ENCODE measurements around the gene MRPS2.
"Not testable (repeated sequence)": the region's sequence is repeated elsewhere in the genome, so short reads cannot be mapped to it uniquely, and the experiment has no call there.

Gene MRPS2

DNA sequence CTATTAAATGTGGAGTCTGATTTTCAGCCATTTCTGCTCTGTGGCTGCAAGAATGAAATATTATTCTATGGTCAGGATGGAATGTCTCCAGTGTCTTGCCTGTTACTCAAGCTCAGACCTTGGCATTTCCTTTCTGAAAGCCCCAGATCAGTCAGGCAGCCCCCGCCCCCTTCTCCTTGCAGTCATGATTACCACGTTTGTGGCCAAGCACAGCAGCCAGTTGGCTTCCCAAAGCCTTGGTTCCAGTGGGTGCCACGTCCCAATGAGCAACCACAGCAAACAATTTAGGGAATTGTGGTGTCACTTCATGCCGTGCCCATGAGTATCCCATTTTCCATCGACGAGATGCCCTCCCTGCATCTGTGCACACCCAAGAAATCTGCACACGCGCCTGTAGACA is 35.7 kb downstream of the MRPS2 start:
- Mint-ChIP-seq H3K27me3 (ENCODE audit: low read depth) (peaks cover 4% of the 10 kb centered on the region), H3K27ac (no peak overlapping the region), H3K4me3 (no peak overlapping the region), H3K9me3 (no peaks in the 10 kb centered on the region), H3K36me3 (ENCODE audit: low read depth) (no peaks in the 10 kb centered on the region), H3K4me1 (ENCODE audit: low read depth) (no peaks in the 10 kb centered on the region)
- DNase-seq (ENCODE audit: low spot score) = no peak

GRCh38 chr9:135543262-135543894 is 42.9 kb downstream of the MRPS2 start:
- H3K27ac Mint-ChIP-seq; H3K9me3 Mint-ChIP-seq; DNase-seq (ENCODE audit: low spot score); H3K27me3 Mint-ChIP-seq (ENCODE audit: low read depth); H3K4me3 Mint-ChIP-seq; H3K4me1 Mint-ChIP-seq (ENCODE audit: low read depth); H3K36me3 Mint-ChIP-seq (ENCODE audit: low read depth): not testable (repeated sequence)

DNA sequence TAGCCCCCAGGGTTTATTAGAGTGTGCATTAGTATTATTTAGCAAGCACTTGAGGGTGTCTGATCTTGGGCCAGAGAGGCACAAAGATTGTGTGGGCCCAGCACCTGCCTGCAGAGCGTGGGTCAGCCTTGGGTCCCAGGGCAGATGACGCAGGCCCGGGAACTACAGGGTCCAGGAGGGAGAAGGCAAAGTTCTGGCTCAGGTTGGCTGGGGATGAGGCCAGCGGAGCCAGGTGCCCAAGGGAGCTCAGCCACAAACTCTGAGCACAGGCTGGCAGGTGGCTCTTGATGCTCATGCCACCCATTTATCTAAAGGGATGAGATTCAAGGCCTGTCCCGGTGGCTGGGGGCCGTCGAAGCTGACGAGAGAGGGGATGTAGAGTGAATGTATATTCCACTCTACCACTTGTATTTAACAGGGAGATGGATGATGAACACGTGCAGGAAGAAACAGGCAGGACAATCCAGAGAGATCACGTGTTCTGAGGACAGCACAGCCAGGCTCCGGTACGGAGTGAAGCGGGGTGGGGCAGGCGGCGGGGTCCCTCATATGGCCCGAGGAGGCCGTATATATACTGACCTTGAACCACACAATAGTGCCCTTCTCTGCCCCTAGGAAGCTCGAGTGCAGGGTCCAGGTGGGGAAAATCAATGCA is 44.6 kb downstream of the MRPS2 start:
- no peak for DNase-seq (ENCODE audit: low spot score)
- Mint-ChIP-seq H3K9me3 (no peaks in the 10 kb centered on the region), H3K27ac (no peak overlapping the region), H3K27me3 (ENCODE audit: low read depth) (no peaks in the 10 kb centered on the region), H3K36me3 (ENCODE audit: low read depth) (no peaks in the 10 kb centered on the region), H3K4me1 (ENCODE audit: low read depth) (no peaks in the 10 kb centered on the region), H3K4me3 (no peak overlapping the region)

DNA sequence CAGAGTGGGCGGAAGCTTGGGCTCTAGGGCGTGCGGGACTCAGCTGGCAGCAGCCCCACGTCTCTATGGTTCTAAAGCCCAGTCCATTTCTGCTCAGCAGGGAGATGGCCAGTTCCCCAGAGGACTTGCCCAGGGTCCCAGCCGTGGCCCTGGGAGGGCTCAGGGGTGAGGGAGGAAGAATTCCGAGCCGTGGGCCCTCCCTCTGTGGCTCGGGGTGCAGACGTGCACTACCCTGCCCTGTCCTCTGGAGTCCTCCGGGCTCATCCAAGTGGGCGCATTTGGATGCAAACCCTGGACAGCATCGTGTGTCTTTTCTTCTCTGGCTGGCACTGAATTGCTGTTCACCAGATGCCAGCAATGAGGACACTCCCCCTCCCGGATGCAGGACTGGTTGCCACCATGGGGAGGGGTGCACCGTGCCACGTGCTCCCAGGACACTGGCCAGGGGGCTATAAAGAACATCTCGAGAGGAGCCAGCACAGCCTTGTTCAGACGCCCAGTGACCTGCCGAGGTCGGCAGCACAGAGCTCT is 45.2 kb downstream of the MRPS2 start, which contains the start of gene OBP2A:
OBP2A (plus strand) TSS at position 481 of the 531 bp plus-strand sequence. CDS start 55 bp downstream, outside the sequence.
- not testable (repeated sequence) for H3K36me3 Mint-ChIP-seq (ENCODE audit: low read depth); H3K4me3 Mint-ChIP-seq; H3K9me3 Mint-ChIP-seq; H3K27ac Mint-ChIP-seq; H3K4me1 Mint-ChIP-seq (ENCODE audit: low read depth); DNase-seq (ENCODE audit: low spot score); H3K27me3 Mint-ChIP-seq (ENCODE audit: low read depth)

DNA sequence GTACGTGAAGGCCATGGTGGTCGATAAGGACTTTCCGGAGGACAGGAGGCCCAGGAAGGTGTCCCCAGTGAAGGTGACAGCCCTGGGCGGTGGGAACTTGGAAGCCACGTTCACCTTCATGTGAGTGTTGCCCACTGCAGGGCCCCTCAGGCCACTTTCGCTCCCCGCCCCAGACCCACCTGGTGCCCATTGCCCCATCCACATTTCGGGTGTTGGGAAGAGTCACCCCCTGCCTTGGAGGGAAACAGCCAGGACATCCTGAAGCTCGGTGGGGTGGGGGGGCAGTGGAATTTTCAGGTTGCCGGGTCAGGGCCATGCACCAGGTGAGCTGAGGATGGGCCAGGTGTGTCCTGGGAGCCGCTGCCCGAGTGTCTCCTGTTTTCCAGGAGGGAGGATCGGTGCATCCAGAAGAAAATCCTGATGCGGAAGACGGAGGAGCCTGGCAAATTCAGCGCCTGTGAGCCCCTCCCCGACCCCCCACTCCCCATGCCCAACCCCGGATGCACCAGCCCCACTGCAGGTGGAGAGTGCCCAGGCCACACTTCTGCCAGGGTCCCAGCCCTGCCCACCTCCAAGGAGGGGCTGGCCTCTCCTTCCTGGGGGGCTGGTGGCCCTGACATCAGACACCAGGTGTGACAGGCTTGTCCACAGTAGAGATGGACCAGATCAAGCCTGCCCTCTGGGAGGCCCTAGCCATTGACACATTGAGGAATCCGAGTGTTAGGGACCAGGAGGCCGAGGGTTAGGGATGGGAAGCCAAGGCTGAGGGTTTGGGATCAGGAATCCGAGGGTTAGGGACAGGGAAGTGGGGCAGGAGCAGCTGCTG is 46.5 kb downstream of the MRPS2 start:
- H3K4me3 Mint-ChIP-seq; H3K36me3 Mint-ChIP-seq (ENCODE audit: low read depth); H3K9me3 Mint-ChIP-seq; DNase-seq (ENCODE audit: low spot score); H3K27me3 Mint-ChIP-seq (ENCODE audit: low read depth); H3K27ac Mint-ChIP-seq; H3K4me1 Mint-ChIP-seq (ENCODE audit: low read depth): not testable (repeated sequence)

DNA sequence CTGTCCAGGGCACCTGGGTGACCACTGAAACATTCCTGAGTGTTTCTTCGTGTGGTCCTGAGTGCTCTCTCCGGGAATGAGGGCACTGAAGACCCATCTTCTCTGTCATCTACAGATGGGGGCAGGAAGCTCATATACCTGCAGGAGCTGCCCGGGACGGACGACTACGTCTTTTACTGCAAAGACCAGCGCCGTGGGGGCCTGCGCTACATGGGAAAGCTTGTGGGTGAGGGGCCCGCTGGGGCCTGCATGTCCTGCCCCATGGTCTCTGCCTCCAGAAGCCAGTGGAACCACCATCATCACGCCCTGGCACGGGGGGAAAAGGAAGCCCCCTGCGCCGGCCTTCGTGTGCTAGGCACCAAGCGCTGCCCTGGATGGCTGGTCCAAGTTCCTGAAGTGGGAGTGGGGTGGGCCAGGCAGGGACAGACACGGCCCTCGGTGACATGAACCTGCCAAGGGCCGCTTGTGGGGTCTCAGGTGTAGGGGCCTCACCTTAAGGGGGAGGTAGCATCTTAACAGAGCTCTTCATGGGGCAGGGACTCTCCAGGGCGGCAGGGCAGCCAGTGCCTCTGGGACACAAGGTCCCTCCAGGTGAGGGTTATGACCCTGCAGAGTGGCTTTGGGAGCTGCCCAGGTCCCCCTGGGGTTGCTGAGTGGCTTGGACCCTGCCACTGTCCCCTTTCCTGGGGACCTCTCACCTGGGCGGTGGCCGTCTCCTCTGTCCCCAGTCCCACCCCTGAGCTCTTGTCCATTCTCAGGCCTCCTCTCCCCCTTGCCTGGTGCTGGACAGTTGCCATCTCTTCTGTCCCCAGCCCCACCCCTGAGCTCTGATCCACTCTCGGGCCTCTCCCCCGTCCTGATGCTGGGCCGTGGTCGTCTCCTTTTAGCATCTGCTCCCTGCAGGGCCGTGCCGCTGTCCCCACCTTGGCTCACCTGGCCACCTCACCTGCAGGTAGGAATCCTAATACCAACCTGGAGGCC is 47.6 kb downstream of the MRPS2 start:
- Mint-ChIP-seq H3K9me3 (no peaks in the 10 kb centered on the region), H3K36me3 (ENCODE audit: low read depth) (no peaks in the 10 kb centered on the region), H3K4me1 (ENCODE audit: low read depth) (no peaks in the 10 kb centered on the region), H3K27ac (no peak overlapping the region), H3K4me3 (no peak overlapping the region), H3K27me3 (ENCODE audit: low read depth) (no peaks in the 10 kb centered on the region)
- DNase-seq (ENCODE audit: low spot score) = no peak

DNA sequence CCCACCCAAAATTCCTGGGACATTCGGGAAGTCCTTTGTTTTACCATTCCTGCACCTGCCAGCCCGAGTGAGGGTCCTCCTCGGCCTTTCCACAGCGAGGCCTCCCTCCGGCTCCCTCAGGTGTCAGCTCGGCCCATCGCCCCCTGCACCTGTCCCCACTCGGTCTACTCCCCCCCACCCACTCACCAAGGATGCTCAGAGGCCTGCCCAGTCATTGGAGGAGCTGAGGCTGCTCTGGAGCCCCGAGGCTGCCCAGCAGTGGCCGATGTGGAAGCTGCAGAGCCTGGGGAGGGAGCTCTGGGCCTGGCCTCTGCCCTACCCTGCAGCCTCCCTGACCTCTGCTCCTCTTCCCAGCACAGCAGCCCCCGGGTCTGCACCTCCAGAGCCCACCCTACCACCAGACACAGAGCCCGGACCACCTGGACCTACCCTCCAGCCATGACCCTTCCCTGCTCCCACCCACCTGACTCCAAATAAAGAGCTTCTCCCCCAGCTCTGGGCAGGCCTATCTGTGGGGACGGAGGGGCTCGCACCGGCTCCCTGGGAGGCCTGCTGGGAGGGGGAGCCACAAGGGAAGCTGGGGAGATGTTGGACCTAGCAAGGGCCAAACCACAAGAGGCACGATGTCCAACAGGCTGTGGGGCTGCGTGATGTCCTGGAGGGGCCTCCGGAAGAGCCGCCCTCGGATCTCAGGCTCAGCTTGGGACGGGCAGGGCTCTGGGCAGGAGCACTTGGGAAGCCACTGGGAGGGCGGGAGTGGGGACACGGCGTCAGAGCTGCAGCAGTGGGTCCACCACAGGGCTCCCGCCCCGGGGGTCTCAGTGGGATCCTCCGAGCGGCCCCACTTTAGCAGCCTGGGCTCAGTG is 49.2 kb downstream of the MRPS2 start:
- not testable (repeated sequence) for DNase-seq (ENCODE audit: low spot score); H3K36me3 Mint-ChIP-seq (ENCODE audit: low read depth); H3K4me1 Mint-ChIP-seq (ENCODE audit: low read depth); H3K27ac Mint-ChIP-seq; H3K9me3 Mint-ChIP-seq; H3K27me3 Mint-ChIP-seq (ENCODE audit: low read depth); H3K4me3 Mint-ChIP-seq

GRCh38 chr9:135550344-135550918 is 49.9 kb downstream of the MRPS2 start:
- Mint-ChIP-seq H3K36me3 (ENCODE audit: low read depth) (no peaks in the 10 kb centered on the region), H3K4me3 (no peak overlapping the region), H3K27ac (no peak overlapping the region), H3K9me3 (no peaks in the 10 kb centered on the region), H3K27me3 (ENCODE audit: low read depth) (no peaks in the 10 kb centered on the region), H3K4me1 (ENCODE audit: low read depth) (no peaks in the 10 kb centered on the region)
- no peak for DNase-seq (ENCODE audit: low spot score)

DNA sequence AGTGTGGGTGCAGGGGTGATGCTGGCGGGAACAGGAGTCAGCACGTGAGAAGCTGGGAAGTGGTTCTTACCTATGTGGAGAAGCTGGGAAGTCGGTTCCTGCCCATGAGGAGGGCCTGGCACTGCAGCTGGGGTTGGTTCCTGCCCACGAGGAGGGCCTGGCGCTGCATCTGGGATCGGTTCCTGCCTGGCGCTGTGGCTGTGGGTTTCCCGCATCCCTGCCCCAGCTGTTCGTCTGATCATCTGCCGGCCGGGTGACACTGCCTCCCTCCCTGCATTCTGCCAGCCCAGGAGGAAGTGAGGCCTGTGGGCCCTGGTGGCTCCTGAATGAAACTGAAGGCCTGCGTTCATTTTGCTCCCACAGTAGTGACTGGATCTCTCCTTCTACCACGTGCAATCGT is 50.5 kb downstream of the MRPS2 start:
- Mint-ChIP-seq H3K9me3 (no peaks in the 10 kb centered on the region), H3K27me3 (ENCODE audit: low read depth) (no peaks in the 10 kb centered on the region), H3K4me3 (no peak overlapping the region), H3K27ac (no peak overlapping the region), H3K4me1 (ENCODE audit: low read depth) (no peaks in the 10 kb centered on the region), H3K36me3 (ENCODE audit: low read depth) (no peaks in the 10 kb centered on the region)
- DNase-seq (ENCODE audit: low spot score) = no peak

DNA sequence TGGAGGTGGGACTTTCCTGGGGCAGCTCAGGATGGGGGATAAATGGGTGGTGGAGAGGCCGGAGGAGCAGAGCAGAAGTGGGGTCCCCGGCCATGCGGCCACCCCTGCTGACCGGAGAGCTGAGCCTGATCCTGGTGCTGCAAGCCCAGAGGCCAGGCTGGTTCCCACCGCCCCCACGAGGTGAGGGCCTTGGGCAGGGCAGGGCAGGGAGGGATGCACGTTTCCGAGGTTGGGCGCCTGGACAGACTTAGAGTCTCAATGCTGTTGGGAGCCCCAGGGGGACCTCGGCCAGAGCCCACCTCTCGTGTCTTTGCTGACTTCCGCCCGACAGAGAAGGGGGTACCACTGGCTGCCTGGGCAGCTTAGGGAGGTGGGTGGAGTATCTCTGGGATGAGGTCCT is 51.0 kb downstream of the MRPS2 start:
- Mint-ChIP-seq H3K36me3 (ENCODE audit: low read depth) (no peaks in the 10 kb centered on the region), H3K9me3 (no peaks in the 10 kb centered on the region), H3K27ac (no peak overlapping the region), H3K27me3 (ENCODE audit: low read depth) (no peaks in the 10 kb centered on the region), H3K4me1 (ENCODE audit: low read depth) (no peaks in the 10 kb centered on the region), H3K4me3 (no peak overlapping the region)
- DNase-seq (ENCODE audit: low spot score) = no peak

DNA sequence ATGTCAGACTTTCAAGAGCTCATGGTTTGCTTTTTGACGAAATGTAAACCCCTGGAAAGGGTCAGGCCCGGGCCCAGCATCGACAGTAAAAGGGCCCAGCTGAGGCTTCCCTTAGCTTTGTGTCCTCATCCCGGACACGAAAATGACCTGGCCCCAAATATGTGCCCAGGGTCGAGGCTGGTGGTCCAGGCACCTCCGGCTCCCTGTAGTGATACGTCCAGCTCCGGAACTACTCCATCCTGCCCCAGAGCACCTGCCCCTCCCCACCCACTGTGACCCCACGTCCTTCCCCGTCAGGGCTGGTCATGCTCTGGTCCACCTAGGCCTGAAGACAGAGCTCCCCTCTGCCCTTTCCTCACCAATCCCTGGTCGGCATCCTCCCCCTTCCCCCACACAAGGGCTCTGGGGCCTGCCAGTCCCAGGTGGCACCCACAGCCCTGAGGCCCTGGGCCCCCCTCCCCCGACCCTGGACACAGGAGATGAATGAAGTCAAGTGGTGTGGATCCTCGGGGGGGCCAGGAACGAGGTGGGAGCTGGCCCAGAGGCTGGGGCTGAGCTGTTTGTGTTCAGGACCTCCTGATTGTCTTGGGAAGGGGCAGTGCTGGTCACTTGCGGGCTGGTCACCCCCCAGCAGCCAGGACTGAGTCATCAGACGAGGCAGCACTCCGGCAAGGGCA is 51.7 kb downstream of the MRPS2 start:
- DNase-seq (ENCODE audit: low spot score) = no peak
- Mint-ChIP-seq H3K27me3 (ENCODE audit: low read depth) (no peaks in the 10 kb centered on the region), H3K27ac (no peak overlapping the region), H3K4me1 (ENCODE audit: low read depth) (no peaks in the 10 kb centered on the region), H3K4me3 (no peak overlapping the region), H3K9me3 (no peaks in the 10 kb centered on the region), H3K36me3 (ENCODE audit: low read depth) (no peaks in the 10 kb centered on the region)

DNA sequence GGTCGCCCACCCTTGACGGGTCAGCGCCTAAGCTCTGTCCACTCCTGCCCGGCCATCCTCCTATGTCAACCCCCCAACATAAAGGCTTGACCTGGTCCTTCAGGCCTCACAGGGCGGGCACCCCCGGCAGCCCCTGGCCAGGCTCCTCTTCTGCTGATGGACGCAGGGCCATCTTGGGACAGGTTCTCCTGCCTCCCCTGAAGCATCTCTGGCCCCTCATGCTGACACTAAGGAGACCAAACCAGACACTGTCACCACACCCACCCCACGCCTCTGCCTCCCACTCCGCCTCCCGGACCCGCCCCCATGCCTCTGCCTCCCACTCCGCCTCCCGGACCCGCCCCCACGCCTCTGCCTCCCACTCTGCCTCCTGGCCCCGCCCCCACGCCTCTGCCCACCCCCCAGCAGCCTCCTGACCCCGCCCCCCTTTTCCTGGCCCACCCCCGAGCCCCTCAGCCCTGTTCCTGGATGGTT is 52.3 kb downstream of the MRPS2 start:
- Mint-ChIP-seq H3K27me3 (ENCODE audit: low read depth) (no peaks in the 10 kb centered on the region), H3K27ac (no peak overlapping the region), H3K4me1 (ENCODE audit: low read depth) (no peaks in the 10 kb centered on the region), H3K4me3 (no peak overlapping the region), H3K36me3 (ENCODE audit: low read depth) (no peaks in the 10 kb centered on the region), H3K9me3 (no peaks in the 10 kb centered on the region)
- no peak for DNase-seq (ENCODE audit: low spot score)
